Stimulated activated CD4-positive, alpha-beta T cell treated with anti-CD3 and anti-CD28 coated beads, Interleukin-1b, Interleukin-23, amount 100 ng/mL, for 24 hours (primary cell): ENCODE measurements around the gene TBX15.

Experiments
- DNase-seq, 4 experiments: peaks; one replicate each; pipeline ENCODE4 v3.0.0-alpha.2; 2020; ENCODE audit warnings: low read depth in 4 of 4, low spot score in 1 of 4

TBX15 gene

DNA sequence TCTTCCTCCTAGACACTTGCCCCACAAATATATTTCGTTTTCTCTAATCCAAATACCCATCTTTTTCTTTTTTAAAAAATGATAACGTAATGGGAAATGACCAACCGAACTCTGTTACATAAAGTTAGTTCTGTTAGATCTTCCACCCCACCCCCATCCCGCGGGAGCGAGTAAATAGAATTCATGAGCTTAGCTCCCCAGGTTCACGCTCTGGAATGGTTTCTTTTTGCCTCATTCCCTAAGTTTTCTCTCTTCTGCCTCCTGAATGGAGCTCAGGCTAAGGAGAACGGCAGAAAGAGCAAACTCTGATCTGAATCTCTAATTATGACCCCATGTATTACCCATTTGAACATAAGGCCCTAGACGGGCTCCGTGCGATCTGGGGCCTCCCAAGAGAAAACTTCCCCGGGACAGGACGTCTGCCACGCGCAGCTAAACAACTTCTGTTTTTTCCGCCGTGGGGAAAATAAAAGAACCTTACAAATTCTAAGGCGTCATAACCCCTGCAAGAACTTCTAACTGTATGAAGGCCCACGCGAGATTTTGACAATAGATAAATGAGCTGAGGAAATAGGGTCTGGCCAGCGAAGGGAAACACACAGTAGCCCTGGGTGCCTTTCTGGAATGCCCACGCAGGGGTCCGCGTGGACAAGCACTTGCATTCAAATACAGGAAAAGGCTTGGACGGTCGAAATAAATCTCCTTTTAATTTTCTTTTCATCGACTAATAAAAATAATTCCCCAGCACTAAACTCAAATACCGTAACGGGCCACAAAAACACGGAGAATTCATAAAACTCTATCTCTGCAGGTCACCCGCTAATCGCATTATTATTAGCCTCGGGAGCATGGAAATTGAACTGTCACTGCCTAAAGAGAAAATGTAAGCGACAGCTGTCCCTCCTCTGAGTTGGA, 2.2 kb downstream of the TBX15 start:
- no peak for DNase-seq

DNA sequence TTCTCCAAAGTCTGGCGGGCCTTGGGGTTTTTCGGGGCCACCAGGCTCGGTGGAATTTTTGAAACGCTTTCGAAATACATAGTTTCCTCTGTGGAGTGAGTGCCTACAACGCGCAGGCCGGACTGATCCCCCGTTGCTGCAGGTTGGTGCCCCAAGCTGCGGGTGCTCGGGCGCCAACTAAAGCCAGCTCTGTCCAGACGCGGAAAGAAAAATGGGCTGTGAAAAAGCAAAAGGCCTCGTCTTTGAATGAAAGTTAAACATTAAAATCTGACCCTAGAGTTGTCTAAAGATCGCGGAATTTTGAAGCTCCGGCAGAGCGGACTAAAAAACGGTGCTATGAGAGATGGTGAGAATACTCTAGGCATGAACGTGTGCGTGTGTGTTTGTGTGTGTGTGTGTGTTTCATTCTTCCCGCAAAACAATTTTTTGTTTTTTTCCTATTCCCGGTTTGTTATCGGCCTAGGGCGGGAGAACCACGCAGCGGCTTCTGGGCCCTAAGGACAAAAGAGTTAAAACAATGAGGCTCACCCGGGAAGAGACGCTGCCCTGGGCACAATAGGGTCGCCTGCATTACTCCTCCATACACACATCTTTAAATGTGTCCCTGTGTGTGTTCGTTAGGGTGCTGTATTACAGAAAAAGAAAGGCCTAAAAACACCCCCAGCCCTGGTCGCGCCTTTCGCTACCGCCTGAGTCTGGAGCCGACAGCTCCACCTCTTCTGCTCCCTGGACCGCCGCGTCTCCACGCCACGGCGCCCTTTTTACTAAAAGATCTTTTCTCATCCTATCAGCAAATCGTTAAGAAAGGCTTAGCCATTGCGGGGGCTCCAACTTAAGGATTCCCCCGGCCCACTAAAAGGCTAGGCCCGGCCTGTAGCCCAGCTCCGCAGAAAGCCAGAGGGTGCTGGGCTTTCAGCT, 3.2 kb downstream of the TBX15 start:
- no peak for DNase-seq

DNA sequence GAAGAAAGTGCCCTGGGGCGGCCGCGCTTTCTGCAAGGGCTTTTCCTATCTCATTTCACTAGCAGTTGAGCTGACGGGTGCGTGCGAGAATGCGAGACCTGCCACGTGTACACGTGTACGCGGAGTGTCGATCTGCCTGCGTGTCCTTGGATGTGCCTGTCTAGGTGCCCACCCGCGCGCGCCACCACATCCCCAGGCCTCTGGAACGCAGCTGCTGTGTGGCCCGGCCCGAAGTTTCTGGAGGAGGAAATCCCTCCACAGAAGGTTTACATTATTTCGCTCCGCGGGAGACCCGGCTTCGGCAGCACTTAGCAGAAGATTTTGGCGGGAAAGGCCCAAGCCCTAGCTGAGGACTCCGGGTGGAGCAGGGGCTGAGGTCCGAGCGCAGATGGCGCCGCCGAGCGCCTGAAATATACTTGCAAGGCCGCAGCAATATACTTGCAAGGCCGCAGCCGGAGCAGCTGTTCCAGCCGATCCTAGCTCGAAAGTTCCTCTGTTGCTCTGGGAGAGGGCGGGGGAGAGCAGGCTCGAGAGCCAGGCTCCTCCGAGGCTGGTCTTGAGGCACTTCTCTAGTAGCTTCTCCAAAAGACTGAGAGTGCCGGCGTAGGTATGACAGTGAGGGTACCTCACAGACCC, 3.9 kb downstream of the TBX15 start:
- no peak for DNase-seq

DNA sequence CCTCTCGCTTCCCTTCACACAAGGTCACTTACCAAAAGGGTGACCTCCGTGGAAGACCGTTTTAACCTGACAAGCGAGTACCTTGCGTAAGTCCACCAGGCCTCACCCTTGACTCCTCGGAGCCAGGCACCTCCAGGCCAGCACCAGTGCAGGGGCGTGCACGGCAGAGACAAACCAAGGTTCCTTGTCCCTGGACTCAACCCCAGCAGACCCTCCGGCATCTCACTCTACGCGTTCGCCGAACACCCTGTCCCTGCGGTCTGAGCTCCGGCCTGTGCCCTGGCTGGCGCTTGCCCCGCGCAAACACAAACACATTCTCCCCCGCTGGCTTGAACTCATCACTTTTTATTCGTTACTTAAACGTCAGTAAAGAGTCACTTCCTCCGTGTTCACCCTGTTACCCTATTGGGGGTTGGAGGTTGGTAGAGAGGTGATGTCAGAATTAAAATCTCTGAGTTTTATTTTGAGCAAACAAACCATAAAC, 4.5 kb downstream of the TBX15 start:
- DNase-seq, result no peak

DNA sequence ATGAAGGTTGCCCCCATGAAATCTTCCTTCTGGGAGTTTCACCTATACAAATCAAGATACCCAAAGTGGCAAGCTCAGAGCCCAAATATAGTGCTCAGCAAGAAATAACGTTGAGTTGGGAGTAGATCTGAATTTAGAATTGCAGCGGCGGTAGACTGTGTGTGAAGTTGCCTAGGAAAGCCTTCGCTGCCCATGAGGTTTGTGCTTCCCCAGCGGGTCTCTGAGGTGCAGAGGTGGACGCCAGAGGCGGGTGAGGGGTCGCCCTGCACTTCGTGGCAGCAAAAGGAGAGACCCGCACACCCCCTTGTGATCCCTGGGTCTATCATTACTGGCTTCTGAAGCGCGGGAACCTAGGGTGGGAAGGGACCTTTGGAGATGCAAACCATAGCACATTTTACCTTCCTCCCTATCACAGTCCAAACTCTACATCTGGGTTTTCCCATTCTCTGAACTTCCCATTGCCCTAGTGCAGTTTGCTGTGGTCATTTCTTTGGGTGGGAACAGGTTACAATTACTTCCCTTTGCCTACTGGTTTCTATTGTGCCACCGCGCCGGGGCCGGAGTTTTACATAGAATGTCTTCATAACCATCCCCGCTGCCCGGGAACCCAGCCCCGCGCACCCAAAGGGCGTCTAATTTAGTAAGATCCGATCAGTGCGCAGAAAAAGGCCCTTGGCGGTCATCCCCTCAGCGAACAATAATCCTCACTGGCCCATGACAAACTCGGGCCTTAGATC, 5.2 kb downstream of the TBX15 start:
- DNase-seq, result no peak

DNA sequence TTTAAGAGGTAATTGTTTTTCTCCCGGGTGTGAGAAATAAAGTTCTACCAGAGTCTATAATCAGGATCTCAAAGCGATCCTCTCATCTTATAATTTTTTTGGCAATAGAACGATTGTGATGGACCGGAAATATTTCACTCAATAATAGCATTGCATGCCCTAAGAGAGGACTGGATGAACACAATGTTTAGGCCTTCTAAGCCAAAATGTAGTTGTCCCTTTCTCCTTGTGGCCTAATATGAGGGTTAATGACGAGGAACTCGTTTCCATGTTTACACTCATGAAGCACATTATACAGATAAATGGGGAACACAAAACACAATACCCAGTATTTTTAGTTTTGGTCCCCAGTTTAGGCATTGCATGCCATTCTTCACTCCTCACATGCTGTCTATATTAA, 5.9 kb downstream of the TBX15 start:
- no peak for DNase-seq

DNA sequence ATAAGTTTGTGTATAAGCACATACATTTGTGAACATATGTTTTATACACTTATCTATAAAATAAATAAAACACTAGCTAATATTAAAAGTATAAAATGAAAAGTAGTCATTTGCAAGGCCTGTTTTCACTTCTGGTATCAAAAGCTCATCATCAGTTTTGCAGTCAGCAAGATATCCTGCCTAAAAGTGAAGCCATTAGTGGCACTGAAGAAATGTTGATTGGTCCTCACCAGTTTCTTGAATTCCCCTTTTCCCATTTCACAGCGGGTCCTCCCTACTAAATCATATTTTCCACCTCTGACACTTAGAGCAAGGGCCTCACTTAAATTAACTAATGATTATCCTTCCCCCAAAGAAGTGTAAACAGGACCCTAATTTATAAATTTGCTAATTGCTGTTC, 6.7 kb downstream of the TBX15 start:
- DNase-seq, result no peak

DNA sequence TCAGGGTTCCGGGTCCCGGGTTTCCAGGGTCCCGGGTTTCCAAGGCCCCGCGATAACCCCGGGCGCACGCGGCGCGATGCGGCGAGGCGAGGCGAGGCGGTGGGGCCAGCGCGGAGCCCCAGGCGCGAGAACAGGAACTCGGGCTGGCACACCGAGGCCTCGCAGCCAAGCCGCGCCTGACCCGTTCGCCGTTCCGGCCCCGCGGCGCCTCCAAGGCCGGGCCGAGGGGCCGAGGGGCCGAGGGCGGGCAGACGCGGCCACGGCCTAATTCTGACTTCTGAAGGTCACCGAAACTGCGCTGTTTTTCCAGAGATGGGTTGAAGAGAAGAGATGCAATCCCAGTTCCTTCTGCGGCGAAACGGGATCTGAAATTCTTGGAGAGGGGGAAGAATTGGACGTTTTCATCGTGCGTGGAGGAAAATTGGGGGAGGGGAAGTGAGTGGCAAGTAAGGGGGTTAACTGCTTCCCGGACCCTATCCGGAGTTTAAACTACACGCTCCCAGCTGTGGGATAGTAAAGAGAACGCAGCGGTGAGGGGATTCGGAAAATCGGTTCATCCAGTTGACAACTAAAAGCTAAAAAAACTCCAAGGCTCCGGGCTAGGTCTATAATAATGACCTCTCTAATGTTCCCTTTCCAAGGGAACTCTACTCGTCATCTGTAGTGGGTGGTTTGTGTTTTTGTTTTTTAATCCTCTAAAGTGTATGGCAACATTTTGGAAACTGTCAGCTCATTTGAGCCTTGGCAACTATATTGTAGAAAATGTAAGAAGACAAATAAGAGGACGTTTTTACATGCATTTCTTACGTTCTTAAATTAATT, 8.2 kb downstream of the TBX15 start:
- DNase-seq, result no peak

DNA sequence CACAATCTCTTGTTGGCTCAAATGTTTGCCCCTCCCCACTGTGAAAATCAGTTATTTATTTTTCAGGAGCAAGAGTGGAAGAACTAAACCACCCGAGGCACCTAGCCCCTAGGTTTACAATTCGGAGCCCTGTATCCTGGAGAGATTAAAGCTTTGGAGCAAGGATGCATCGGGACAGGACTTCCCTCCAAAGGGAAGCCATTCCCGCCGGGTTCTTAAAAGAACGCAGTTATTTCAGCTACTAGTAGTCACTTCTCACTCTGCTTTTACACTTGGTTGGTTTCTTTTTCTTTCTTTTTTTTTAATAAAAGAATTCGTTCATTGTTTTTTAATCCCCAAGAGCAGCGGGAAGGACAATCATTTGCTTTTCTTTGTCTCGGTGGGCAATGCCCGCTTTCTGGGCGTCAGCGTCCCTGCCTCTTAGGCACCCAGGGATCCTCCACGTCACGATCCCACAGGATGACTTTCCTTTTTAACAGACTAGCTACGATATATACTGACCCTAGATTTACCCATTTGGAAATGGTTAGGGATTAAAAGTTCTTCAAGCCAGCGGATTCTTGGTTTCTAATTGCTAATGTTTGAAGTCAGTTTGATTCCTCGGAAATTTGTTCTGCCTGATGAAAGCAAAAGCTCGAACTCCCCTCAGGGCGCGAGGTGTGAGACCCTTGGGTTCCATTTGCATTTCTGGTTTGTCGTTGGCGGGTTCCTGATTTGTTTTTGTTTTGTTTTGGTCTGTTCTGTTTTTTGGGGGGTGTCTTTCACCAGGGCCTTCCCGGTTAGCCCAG, 9.0 kb downstream of the TBX15 start:
- DNase-seq, result no peak

DNA sequence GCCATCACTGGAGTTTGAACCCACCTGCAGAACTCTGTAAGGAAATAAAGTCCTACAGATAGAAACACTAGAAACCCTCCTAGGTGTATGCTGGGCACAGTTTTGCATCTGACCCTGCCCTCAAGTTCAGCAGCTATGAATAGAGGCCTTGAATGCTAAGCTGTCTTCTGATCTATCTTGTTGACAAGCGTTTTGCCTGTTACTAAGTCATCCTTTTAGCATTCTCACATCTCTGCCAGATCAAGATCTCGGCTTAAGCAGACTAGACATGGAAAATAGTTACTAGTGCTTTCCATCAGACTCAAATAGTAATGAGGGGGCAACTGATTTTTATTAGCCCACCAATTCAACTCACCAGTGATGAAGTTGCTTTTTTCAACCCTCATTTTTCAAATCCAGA, 10.5 kb downstream of the TBX15 start:
- no peak for DNase-seq

DNA sequence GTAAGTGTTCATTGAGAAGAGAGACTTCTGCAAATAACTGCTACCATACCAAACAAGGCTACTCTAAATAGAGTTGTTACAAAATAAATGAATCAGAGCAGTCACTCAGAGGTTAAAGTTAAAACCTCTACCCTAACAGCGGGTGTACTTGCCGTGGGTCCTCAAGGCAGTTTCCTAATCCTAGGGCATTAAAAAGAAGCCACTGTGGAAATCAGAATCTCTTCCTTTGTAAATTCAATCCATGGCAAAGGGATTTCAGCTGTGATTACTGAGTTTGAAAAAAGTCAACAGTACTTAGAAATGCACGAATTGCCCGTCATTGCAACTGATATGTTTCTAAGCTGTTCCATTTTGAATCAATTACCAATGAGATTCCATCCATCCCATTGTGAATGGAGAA, 13.5 kb downstream of the TBX15 start:
- DNase-seq, result no peak

DNA sequence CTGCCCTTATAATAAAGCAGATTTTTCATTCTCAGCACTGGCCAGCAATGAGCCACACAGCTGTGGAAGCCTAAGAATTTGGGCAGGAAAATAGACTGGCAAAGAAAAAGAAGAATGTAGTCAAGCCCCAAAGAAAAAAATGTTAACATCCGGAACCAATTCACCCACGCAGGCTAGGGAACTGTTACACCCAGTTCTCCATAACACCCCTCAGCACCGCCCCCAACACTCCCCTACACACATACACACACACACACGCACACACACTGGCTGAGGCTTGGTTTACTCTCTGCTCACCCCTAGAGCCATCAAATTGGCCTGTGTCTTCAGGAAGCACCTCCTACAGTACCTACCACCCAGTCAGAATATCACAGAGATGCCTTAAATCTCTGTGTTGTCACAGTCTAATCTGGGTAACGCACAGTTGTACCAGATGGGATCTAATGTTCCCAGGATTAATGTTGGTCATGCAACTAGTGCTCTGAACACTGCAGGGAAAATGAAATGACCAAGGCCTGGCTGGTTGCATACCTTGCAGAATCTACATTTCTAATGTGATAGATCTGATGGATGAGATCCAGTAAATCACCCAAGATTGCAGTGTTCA, 14.5 kb downstream of the TBX15 start:
- DNase-seq, result no peak

DNA sequence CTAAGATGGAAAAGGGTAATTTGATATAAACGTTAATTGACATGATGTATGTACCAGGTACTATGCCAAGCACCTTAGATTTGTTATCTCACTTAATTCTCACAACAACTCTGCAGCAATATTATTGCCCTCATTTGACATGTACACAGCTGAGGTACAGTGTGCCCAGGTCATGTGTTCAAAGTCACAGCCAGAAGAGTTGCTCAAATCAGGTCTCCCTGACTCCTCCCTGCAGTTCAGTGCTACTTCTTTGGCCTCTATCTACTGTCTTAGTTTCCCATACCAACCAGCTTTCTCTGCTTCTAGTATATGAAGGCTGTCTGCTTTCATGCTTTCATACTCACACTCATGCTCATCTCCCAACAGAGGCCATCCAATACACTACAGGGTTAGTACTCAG, 15.1 kb downstream of the TBX15 start:
- no peak for DNase-seq

DNA sequence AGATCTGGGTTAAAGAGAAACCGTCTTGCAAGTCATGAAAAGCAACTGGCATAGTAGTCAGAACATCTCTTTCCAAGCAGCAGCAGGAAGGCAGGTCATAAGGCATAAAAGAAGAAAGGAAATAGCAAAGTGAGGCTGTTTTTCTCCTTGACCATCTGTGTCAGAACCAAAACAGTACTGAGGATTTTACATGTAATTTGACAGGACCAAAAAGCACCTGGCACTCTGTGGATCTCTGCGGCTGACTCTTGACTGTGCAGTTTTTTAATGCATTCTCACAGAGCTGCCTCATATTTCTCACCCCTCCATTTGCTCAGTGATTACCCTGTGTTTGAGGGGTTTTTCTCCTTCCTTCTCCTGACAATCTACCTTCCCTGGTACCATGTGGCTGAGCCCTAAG, 17.7 kb downstream of the TBX15 start:
- no peak for DNase-seq

DNA sequence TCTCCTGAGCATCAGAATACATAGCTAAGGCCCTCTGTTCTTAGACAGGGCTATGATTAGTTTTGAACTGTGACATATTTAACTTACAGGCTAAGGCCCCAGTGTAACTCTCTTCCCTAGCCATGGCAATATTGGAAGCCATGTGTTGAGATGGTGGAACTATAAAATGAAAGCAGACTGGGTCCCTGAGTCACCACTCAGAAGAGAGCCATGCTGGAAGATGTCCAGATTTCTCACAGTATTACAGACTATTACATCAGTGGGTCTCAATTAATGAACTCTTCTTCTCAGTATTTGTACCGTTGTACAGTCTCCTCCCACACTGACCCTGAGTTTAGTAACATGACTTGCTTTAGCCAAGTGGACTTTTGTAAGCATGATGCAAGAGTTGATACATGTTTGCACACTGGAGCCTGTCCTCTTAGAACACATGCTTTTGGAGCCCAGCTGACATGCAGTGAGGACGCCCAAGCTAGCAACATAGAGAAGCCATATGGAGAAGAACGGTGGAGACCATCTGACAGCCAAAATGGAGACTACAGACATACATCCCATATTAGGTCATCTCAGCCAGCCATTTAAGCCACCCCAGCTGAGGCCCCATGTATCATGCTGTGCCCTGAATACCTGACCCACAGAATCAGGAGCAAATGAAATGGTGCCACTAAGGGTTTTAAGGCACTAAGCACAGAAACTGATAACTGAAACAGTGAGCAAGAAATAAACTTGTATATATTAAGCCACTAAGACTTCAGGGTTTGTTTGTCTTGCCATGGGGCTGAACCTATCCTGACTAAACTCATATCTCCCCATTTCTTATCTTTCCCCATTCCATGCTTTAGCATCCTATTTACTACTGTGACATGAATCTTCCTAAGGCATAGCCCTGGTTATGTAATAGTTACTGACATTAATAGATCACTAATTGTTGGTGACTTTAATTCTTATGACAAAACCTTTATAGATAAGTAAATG, 24.4 kb downstream of the TBX15 start:
- no peak for DNase-seq

DNA sequence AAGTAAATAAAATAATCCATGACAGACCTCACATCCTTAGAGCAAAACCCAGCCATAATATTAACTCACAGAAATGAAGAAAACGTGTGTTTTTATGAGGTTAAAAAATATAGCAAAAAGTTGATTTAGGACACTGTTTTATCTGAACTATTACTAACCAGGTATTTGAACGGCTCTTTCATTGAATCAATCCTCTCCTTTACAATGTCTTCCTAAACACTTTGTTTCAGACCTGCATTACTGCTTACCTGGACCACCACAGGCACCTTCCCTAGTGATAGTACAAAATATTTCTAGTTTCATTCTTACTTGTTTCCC, 25.0 kb downstream of the TBX15 start:
- DNase-seq, result no peak

DNA sequence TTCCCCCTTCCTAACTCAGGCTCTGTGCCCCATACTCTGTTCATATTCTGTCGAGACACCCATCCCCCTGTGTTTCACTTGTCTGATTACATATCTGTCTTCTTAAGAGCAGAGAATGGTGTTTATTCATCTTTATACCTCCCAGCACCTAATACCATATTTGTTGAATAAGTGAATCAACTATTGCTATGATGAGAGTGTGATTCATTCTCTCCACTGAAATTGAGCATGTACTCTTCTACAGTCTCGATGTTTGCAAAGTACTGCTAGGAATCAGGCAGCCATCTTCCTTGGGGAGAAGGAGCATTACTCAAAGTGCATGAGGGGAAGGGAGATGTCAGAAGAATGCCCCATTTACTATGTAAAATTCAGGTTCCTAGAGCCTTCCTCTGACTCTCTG, 27.0 kb downstream of the TBX15 start:
- no peak for DNase-seq
